ENCODE data around the gene STARD10. TPM values are rescaled to one million over a fixed set of nuclear protein-coding genes. Genes with fewer than 3 reads are reported as not detected.

STARD10 gene
- total RNA-seq, 1 experiment from 2014 or later, result 58.4 TPM

DNA sequence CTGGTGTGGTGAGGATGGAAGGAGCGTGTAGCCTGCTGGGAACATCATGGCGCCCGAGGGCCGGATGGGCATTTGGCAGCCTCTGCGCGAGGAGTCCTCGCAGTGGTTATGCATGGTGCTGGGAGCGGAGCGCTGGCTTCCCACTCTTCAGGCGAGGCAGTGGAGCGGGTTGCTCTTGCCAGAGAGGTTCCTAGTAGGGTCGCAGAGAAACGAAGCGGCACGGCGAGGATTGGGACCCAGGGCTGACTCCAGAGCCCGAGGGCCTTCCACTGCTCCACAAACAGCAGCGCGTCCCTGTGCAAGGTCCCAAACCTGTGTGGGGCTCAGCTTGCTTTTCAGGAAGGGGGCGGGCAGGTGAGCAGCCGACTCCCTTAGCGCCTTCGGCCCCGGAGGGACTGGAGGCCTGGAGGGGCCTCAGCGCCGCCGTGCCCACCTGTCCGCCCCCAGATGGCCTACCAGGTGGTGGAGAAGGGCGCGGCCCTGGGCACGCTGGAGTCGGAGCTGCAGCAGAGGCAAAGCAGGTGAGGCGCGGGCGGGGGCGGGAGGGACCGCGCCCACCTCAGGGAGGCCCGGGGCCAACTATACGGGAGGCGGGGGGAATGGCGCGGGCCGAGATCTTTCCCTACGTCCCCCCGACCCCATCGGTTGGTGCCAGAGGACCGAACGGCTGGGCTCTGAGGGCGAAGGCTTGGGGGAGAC, 27.5 kb upstream of the STARD10 start:
- H3K4me3 ChIP-seq (replicated peaks in 1 of 2; ENCODE audit: low read depth in 1 of 2, low read length in 2 of 2), result peak overlapping the region; percentile 57 to 62
- no peaks in the 10 kb centered on the region for H3K27me3 ChIP-seq (ENCODE audit: insufficient read depth, low read length)
- DNase-seq (ENCODE audit: low read depth, low spot score) (no peak), ATAC-seq (peak; percentile 31)
- TSS peak; percentile 80 for BruUV-seq (replicated peaks)
- ChIA-PET POLR2A (no interaction called here), CTCF (interaction anchor here (1.5 kb wide), 1 partner anchor 9 kb away, joined by 5 read pairs; no protein-coding TSS in a partner anchor), RAD21 (ENCODE audit: low non-redundant PET in 1 of 2, low total read pairs in 2 of 2, uncharacterized antibody in 2 of 2, unreplicated experiment in 2 of 2) (no interaction called here)
- no peak overlapping the region for H2AFZ ChIP-seq (ENCODE audit: low read depth, low read length, poor library complexity, severe bottlenecking)
- H3K4me2 ChIP-seq (ENCODE audit: low read length), result peak overlapping the region; percentile 88
- no peaks in the 10 kb centered on the region for H3K9me3 ChIP-seq (ENCODE audit: control insufficient read depth in 1 of 2, insufficient read depth in 1 of 2, low read depth in 1 of 2, low read length in 2 of 2)
- intact Hi-C loops (cut with micrococcal nuclease), result no loop called here
- H3K9me2 ChIP-seq (ENCODE audit: insufficient read depth), result no peaks in the 10 kb centered on the region
- peak overlapping the region; percentile 61; the same call in 1 of the 2 replicates for H3K27ac ChIP-seq (ENCODE audit: low read depth, low read length)
- H3K79me2 ChIP-seq (ENCODE audit: insufficient read depth, low read length), result no peaks in the 10 kb centered on the region
- TF ChIP-seq ZFX (IDR thresholded peaks at IDR 0.05) (no peak), YY1 (IDR thresholded peaks at IDR 0.05; ENCODE audit: extremely low read depth, insufficient replicate concordance, low read depth, low read length) (no peak), SP1 (IDR thresholded peaks at IDR 0.05; ENCODE audit: low read depth) (no peak)
- TF ChIP-seq, protein P1, sequence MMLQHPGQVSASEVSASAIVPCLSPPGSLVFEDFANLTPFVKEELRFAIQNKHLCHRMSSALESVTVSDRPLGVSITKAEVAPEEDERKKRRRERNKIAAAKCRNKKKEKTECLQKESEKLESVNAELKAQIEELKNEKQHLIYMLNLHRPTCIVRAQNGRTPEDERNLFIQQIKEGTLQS (IDR thresholded peaks at IDR 0.05), result no peak
- TF ChIP-seq, protein P2, sequence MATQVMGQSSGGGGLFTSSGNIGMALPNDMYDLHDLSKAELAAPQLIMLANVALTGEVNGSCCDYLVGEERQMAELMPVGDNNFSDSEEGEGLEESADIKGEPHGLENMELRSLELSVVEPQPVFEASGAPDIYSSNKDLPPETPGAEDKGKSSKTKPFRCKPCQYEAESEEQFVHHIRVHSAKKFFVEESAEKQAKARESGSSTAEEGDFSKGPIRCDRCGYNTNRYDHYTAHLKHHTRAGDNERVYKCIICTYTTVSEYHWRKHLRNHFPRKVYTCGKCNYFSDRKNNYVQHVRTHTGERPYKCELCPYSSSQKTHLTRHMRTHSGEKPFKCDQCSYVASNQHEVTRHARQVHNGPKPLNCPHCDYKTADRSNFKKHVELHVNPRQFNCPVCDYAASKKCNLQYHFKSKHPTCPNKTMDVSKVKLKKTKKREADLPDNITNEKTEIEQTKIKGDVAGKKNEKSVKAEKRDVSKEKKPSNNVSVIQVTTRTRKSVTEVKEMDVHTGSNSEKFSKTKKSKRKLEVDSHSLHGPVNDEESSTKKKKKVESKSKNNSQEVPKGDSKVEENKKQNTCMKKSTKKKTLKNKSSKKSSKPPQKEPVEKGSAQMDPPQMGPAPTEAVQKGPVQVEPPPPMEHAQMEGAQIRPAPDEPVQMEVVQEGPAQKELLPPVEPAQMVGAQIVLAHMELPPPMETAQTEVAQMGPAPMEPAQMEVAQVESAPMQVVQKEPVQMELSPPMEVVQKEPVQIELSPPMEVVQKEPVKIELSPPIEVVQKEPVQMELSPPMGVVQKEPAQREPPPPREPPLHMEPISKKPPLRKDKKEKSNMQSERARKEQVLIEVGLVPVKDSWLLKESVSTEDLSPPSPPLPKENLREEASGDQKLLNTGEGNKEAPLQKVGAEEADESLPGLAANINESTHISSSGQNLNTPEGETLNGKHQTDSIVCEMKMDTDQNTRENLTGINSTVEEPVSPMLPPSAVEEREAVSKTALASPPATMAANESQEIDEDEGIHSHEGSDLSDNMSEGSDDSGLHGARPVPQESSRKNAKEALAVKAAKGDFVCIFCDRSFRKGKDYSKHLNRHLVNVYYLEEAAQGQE (IDR thresholded peaks at IDR 0.05; ENCODE audit: low read depth), result no peak
- H3K36me3 ChIP-seq (ENCODE audit: control insufficient read depth in 1 of 2, insufficient read depth in 2 of 2, low read length in 2 of 2), result no peaks in the 10 kb centered on the region
- peaks cover 7 to 21% of the 10 kb centered on the region in 2 experiments for H3K4me1 ChIP-seq (ENCODE audit: control insufficient read depth in 1 of 2, insufficient read depth in 2 of 2, low read length in 2 of 2)
- H3K9ac ChIP-seq (ENCODE audit: low read length), result peak overlapping the region; percentile 75
- no peaks in the 10 kb centered on the region for H4K20me1 ChIP-seq (ENCODE audit: insufficient read depth)

Data from HCT116 (cell line).